Fibroblast of skin of right quadriceps (primary cell): ENCODE data around the gene THBS3.
"Not testable (repeated sequence)": the region's sequence is repeated elsewhere in the genome, so short reads cannot be mapped to it uniquely, and the experiment has no call there.

ENCODE experiments used
- DNase-seq: peaks from one replicate; pipeline ENCODE4 v3.0.0-alpha.2; 2013

The THBS3 gene

DNA sequence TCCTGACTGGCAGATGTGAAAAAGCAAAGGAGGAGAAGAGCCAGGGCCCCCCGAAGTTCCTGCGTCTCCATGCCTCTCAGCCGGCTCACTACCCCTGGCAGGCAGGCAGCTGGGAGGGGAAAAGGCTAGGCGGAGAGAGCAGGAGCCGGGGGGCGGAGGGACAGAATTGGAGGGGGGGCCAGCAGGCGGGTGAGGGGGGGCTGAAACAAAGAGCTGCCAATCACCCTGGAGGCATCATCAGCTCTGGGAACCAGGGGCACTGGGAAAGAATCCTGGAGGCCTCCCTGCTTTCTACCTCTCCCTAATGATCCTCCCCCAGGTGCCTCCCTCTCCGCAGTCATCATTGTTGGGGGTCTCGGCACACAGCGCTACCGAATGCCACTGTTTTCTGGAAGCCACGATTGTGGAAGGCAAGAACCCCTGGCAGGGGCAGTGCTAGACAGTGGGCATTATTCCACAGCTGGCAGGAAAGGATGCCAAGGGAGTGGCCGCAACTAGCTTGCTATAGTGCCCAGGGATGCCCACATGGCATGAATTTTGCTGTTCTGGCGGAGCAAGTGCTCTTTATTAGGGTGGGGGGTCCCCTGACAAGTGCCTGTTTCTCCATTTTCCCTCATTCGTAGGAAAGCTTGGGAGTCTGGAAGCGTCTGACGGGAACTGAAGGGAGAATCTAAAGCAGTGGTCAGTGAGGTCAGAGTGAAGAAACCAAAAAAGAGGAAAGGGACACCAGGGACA is at the start of gene THBS3:
TSS of gene THBS3 (minus strand) at position 92 of the 735 bp plus-strand sequence. CDS start at position 71, 21 bp downstream.
- peak; percentile 42 for DNase-seq

- no peak for DNase-seq
Measured at GRCh38 chr1:155256058-155256852, 48.6 kb upstream of the THBS3 start.

DNA sequence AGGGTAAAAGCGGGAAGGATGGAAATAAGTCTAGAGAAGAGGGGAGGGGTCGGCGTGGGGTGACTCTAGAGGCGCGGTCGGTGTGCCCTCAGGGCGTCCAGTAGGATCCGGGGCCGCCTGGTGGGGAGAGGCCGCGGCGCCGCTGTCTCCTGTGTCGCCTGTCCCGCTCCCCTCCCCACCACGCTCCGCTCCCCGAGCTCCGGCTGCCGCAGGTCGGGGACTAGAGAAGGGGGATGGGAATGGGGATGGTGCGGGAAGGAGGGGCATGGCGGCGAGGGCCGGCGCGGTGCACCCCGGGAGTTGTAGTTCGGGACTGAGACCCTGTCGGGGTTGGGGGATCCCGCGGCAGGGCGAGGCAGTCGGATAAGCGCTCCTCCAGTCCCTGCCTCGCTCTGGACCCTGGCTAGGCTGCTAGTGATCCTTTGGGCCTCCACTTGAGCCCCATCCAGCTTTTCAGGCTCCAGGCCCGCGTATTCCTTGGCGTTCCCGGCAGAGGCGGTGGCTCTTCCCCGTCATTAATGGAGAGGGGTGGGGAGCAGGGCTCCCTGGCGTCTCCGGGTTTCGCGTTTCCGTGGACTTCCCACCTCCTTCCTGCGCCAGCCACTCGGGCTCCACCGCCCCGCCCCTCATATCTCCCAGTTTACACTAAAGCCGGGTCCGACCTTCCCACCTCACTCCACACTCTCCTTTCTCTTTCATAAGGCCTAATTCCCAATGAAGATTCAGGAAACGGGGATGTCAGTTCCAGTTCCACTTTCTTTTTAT is 47.7 kb upstream of the THBS3 start, which contains the start of gene ENTREP3:
TSS of gene ENTREP3 (minus strand) at position 241 of the 765 bp plus-strand sequence. CDS start 606 bp downstream, outside the sequence.
- DNase-seq: peak; percentile 80

- DNase-seq: no peak
Measured at GRCh38 chr1:155254714-155255242, 47.1 kb upstream of the THBS3 start.

GRCh38 chr1:155254228-155254713 is 46.6 kb upstream of the THBS3 start:
- DNase-seq: no peak

DNA sequence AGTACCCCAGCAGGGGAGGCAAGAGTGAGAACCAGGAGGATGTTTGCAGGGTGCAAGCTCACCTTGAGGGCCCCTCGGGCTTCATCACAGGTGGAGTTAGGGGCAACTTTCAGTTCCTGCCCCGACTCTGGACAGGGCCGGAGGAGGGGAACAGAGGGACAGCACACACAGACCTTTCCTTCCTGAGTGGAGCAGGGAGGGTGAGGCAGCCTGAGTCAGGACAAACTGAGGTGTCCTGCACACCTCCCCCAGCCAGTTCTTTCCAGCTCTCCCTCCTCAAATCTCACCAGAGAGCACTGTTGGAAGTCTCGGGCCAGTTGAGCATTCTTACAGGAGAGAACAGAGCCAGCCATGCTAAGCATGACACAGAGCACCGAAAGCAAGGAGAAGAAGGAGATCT is 46.1 kb upstream of the THBS3 start:
- no peak for DNase-seq

- no peak for DNase-seq
Measured at GRCh38 chr1:155253208-155253607, 45.5 kb upstream of the THBS3 start.

DNA sequence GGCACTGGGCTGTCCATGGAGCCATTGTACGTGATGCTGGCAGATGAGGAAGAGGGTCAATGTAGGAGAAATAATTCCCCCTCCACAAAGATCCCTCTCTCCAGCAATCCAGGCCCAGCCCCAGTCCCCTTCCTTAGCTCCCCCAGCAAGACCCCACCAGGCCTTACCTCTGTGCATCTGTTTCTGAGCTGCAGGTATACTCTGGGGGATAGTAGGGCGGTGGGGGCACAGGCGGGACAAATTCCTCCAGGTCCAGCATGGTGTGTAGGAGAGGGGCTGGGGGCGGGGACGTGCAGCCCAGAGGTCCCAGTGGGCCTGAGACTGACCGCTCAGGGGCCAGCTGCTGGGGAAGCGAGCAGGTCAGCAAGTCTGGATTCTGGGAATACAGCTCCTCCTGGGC is 43.9 kb upstream of the THBS3 start:
- no peak for DNase-seq

DNA sequence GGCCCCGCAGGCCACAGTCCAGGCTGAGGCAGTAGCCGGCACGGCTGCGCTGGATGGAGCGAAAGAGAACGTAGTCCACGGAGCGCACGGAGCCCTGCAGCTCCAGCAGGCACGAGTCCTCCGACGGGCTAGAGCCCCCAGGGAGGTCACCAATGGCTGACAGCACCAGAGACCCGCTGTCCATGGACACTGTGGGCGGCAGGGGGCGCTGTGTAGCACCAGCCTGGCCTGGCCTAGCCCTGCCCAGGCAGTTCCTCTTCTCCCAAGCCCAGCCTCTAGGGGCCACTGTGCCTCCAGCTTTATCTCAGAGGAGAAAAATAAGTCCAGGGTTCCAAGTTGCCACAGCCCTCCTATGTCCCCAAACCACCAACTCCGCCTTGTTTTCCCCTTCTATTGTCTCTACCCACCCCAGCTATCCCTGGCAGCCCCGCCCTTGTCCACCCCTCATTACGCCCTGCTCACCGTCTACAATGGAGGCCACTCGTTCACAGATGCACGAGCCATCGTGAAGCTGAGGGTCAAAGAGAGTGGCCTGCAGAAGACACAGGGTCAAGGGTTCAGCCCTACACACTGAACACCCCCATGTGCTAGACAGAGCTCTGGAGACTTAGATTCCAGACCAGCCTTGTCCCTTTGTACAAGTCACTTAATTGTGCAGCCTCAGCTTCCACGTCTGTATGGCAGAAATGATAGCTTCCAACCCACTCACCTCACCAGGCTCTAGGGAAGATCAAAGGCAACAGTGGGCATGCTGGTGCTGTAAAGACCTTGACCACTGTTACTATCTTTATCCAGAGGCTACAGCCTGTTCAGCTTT is 43.1 kb upstream of the THBS3 start:
- peak; percentile 88 for DNase-seq

DNA sequence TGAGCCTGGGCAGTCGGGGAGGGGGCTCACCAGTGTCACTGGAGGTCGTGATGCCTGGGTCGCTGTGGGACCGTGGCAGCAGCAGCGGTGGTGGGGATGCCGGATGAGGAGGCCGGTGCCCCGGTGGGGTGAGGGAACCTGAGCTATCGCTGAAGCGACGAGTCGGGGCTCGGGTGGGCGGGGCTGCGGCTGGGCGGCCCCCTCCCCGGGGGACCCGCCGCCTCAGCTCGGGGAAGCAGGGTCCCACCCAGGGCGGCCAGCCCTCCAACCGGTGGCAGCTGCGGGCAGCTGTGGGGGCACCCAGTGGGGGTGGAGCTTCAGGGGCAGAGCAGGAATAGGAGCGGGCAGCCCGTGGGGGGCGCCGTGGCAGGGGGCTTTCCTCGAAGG is 42.5 kb upstream of the THBS3 start:
- DNase-seq: no peak

- DNase-seq: no peak
Measured at GRCh38 chr1:155247667-155248553, 40.2 kb upstream of the THBS3 start.

- DNase-seq: not testable (repeated sequence)
Measured at GRCh38 chr1:155246796-155247195, 39.1 kb upstream of the THBS3 start.

GRCh38 chr1:155245163-155245524 is 37.4 kb upstream of the THBS3 start:
- no peak for DNase-seq

- peak; percentile 100 for DNase-seq
Measured at GRCh38 chr1:155244368-155245162, 36.9 kb upstream of the THBS3 start.

- DNase-seq: no peak
Measured at GRCh38 chr1:155242805-155243358, 35.2 kb upstream of the THBS3 start.

- DNase-seq: no peak
Measured at GRCh38 chr1:155241841-155242264, 34.2 kb upstream of the THBS3 start.

GRCh38 chr1:155241069-155241679 is 33.5 kb upstream of the THBS3 start:
- DNase-seq: peak; percentile 87

- no peak for DNase-seq
Measured at GRCh38 chr1:155236451-155236850, 28.8 kb upstream of the THBS3 start.

DNA sequence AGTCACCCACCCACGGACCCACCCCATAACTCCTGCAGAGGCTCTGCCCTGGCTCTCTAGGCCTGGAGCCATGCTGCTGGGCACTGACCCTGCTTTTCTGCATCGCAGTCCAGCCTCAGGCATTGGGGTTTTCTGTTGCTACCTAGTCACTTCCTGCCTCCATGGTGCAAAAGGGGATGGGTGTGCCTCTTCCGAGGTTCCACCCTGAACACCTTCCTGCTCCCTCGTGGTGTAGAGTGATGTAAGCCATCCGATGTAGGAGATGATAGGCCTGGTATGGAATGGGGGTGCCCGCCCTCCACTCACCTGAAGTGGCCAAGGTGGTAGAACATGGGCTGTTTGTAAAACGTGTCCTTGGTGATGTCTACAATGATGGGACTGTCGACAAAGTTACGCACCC is 27.7 kb upstream of the THBS3 start:
- not testable (repeated sequence) for DNase-seq
